H1 (cell line): ENCODE measurements around the gene RIPPLY3. TPM values are rescaled to one million over a fixed set of nuclear protein-coding genes. Genes with fewer than 3 reads are reported as not detected.

Experiments used
- ASH2L ChIP-seq: fragments of 200-600, 300-600 bp; sonication (generic); IDR thresholded peaks from one replicate; pipeline ENCODE4 v1.7.1; 2017; ENCODE audit warnings: low read length
- BACH1 ChIP-seq: IDR thresholded peaks from 2 replicates; pipeline ENCODE4 v1.6.1; 2012; ENCODE audit warnings: low read length, improper control_type of control experiment
- BCL11A ChIP-seq, 2 experiments: IDR thresholded peaks; one replicate each; pipeline ENCODE4 v1.6.1; 2011; ENCODE audit warnings: low read depth in 2 of 2, low read length in 2 of 2, mild to moderate bottlenecking in 2 of 2
- CBX5 ChIP-seq: fragments of 300-800, 300-1000 bp; sonication (generic); IDR thresholded peaks from 2 replicates; pipeline ENCODE4 v1.7.1; 2016; ENCODE audit warnings: antibody characterized with exemption, low read length, low read depth
- CBX8 ChIP-seq: fragments of 300-800, 300-1000 bp; sonication (generic); IDR thresholded peaks from 2 replicates; pipeline ENCODE4 v1.7.1; 2016; ENCODE audit warnings: low read depth, low read length, borderline replicate concordance
- CEBPB ChIP-seq: IDR thresholded peaks from 2 replicates; pipeline ENCODE4 v1.6.1; 2012; ENCODE audit warnings: low read depth, low read length
- CHD2 ChIP-seq: IDR thresholded peaks from 2 replicates; pipeline ENCODE4 v1.6.1; 2012; ENCODE audit warnings: low read length, improper control_type of control experiment
- CREB1 ChIP-seq: IDR thresholded peaks from 2 replicates; pipeline ENCODE4 v1.6.1; 2012; ENCODE audit warnings: inconsistent platforms
- EP300 ChIP-seq, 2 experiments: IDR thresholded peaks; 1 replicate in 1 of 2; 2 replicates in 1 of 2; pipeline ENCODE4 v1.6.1; 2011 to 2012; ENCODE audit warnings: low read depth in 2 of 2, low read length in 2 of 2, mild to moderate bottlenecking in 2 of 2, borderline replicate concordance in 1 of 2, inconsistent platforms in 1 of 2, moderate library complexity in 1 of 2
- GABPA ChIP-seq: IDR thresholded peaks from 2 replicates; pipeline ENCODE4 v1.6.1; 2011; ENCODE audit warnings: mild to moderate bottlenecking, low read length, moderate library complexity, borderline replicate concordance; ENCODE audit not compliant: insufficient read depth
- HDAC2 ChIP-seq, 2 experiments: fragments of 300-600 bp in 1 of 2; sonication (generic) in 1 of 2; IDR thresholded peaks; 2 replicates each; pipeline ENCODE4 v1.6.1; 2011 to 2012; ENCODE audit warnings: low read depth in 2 of 2, low read length in 2 of 2, mild to moderate bottlenecking in 2 of 2, moderate library complexity in 2 of 2, borderline replicate concordance in 1 of 2, inconsistent platforms in 1 of 2
- HDAC6 ChIP-seq: IDR thresholded peaks from one replicate; pipeline ENCODE4 v1.7.1; 2012; ENCODE audit warnings: low read depth, mild to moderate bottlenecking, inconsistent platforms, low read length, moderate library complexity
- JUND ChIP-seq: IDR thresholded peaks from 2 replicates; pipeline ENCODE4 v1.6.1; 2011; ENCODE audit warnings: mild to moderate bottlenecking, improper control_type of control experiment, low read length
- KDM5A ChIP-seq: fragments of 200-600 bp; IDR thresholded peaks from 2 replicates; pipeline ENCODE4 v1.7.1; 2012; ENCODE audit warnings: mild to moderate bottlenecking, low read length, inconsistent platforms, mixed read lengths
- NRF1 ChIP-seq: IDR thresholded peaks from 2 replicates; pipeline ENCODE4 v1.6.1; 2011; ENCODE audit warnings: mild to moderate bottlenecking, low read depth, low read length, improper control_type of control experiment
- POLR2A ChIP-seq, 2 experiments: IDR thresholded peaks; 1 replicate in 1 of 2; 2 replicates in 1 of 2; pipeline ENCODE4 v1.6.1; 2011; ENCODE audit warnings: low read depth in 2 of 2, low read length in 2 of 2, mild to moderate bottlenecking in 2 of 2; ENCODE audit errors: control extremely low read depth in 1 of 2
- POU5F1 ChIP-seq: IDR thresholded peaks from 2 replicates; pipeline ENCODE4 v1.6.1; 2011; ENCODE audit warnings: low read depth, mild to moderate bottlenecking, low read length, moderate library complexity
- RNF2 ChIP-seq: fragments of 200-900, 300-1000 bp; sonication (generic); IDR thresholded peaks from 2 replicates; pipeline ENCODE4 v1.7.1; 2016; ENCODE audit warnings: borderline replicate concordance, low read depth, mild to moderate bottlenecking, antibody characterized with exemption, low read length; ENCODE audit not compliant: poor library complexity, severe bottlenecking; ENCODE audit errors: missing control alignments
- RXRA ChIP-seq: IDR thresholded peaks from 2 replicates; pipeline ENCODE4 v1.6.1; 2011; ENCODE audit warnings: low read depth, mild to moderate bottlenecking, low read length, moderate library complexity; ENCODE audit not compliant: insufficient read depth
- SIRT6 ChIP-seq: IDR thresholded peaks from one replicate; pipeline ENCODE4 v1.7.1; 2012; ENCODE audit warnings: low read length, inconsistent platforms
- TAF1 ChIP-seq: IDR thresholded peaks from 2 replicates; pipeline ENCODE4 v1.6.1; 2011; ENCODE audit warnings: mild to moderate bottlenecking, low read depth, low read length
- TAF7 ChIP-seq: optimal IDR thresholded peaks from 2 replicates; pipeline ENCODE3; 2011; ENCODE audit warnings: low read depth, mild to moderate bottlenecking, inconsistent platforms, low read length, moderate library complexity, borderline replicate concordance
- TBP ChIP-seq: IDR thresholded peaks from 2 replicates; pipeline ENCODE4 v1.6.1; 2011; ENCODE audit warnings: low read depth, low read length, improper control_type of control experiment
- TCF12 ChIP-seq: IDR thresholded peaks from 2 replicates; pipeline ENCODE4 v1.6.1; 2011; ENCODE audit warnings: low read depth, mild to moderate bottlenecking, low read length
- ZNF274 ChIP-seq: IDR thresholded peaks from 2 replicates; pipeline ENCODE4 v1.7.0; 2012; ENCODE audit warnings: low read length, borderline replicate concordance; ENCODE audit errors: extremely low read depth
- polyA plus RNA-seq, 7 experiments: library from polyadenylated mRNA; depleted of rRNA in 3 of 7; stranded (reverse) in 5 of 7; unstranded in 2 of 7; fragments of >200 nt in 5 of 7; fragments of 200-250 nt in 2 of 7; gene quantifications; 1 replicate in 5 of 7; 2 replicates in 1 of 7; 4 replicates in 1 of 7; pipeline versions ENCODE4 v1.2.1 to v1.2.3, GENCODE V29; 2011 to 2013; ENCODE audit warnings: missing spikeins in 2 of 7, mixed read lengths in 2 of 7
- total RNA-seq: library from RNA; stranded (reverse); fragmentation: NEBNext Ultra II Directional; extraction: Animal tissue kit (Norgen Biotek cat#: 25700); gene quantifications from 2 replicates; pipeline ENCODE4 v1.2.1, GENCODE V29; 2021

Gene RIPPLY3
- total and polyA plus RNA-seq, 2 of the 8 experiments (the other 6 are each of a cell fraction or from before 2014, with no cell fraction given), result 2.0 to 2.2 TPM

DNA sequence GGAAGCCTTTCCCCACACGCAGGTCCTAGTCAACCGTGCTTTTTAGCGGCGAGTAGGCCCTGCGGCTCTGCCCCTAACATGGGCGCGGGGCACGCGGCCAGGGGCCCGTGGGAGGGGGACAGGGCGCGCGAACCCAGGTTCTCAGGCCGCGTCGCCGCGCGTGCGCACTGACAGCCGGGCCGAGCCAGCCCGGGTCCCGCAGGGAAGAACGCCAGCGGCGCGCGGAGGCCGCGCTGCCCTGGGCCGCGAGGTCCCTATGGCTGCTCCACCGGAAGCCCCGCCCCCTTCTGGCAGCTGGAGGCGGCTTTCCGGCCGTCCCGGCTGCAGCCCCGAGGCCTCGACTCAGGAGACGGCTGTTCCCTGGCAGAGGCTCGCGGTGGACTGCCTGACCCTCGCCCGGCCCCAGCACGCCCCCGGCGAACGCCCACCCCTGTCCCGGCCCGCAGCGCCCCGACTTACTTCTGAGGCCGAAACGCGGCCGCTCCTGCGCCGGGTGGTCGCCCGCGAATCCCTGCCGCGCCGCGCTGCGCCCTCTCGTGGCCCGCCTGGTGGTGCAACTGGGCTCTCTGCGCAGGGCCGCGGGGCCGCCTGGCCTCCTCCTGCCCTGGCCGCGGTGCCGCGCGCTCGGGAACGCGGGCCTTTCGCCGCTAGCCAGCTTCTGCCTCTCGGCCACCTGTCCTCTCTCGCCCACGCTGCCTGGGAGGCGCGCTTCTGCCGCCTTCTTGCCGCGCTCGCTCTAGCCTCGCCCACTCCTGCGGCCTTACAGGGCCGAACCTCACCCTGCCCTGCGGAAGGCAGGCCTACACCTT is 16.6 kb upstream of the RIPPLY3 start (continued):
- TF ChIP-seq BCL11A (IDR thresholded peaks at IDR 0.05; ENCODE audit: low read depth in 2 of 2, low read length in 2 of 2), result no peak
- TF ChIP-seq ASH2L, result peak; percentile 79
- no peak for TF ChIP-seq TCF12
- TF ChIP-seq TBP, result peak; percentile 64; the same call in 1 of the 2 replicates
- no peak for TF ChIP-seq HDAC6
- TF ChIP-seq CBX8, result no peak
- TF ChIP-seq KDM5A, result no peak
- peak; percentile 4; the same call in 1 of the 2 replicates for TF ChIP-seq CEBPB
- TF ChIP-seq GABPA, result peak; percentile 24; the same call in 1 of the 2 replicates
- peak; percentile 49 to 64; a peak in 2 of 3 replicates for TF ChIP-seq POLR2A (IDR thresholded peaks at IDR 0.05; ENCODE audit: control extremely low read depth in 1 of 2, low read depth in 2 of 2, low read length in 2 of 2)
- no peak for TF ChIP-seq RXRA
- TF ChIP-seq JUND, result no peak
- TF ChIP-seq BACH1, result peak; percentile 31
- TF ChIP-seq RNF2, result peak; percentile 57
- TF ChIP-seq SIRT6, result no peak
- TF ChIP-seq CREB1, result 0 out of 2 replicates have a peak, but pooled peaks have one; percentile 3
- no peak for TF ChIP-seq POU5F1
- TF ChIP-seq TAF7, result no peak
- TF ChIP-seq ZNF274, result no peak
- peak in 1 of 2 experiments; percentile 49; a peak in 1 of 4 replicates for TF ChIP-seq HDAC2 (IDR thresholded peaks at IDR 0.05; ENCODE audit: borderline replicate concordance in 1 of 2, low read depth in 2 of 2, low read length in 2 of 2)
- TF ChIP-seq TAF1, result no peak; the same call in 1 of the 2 replicates
- no peak for TF ChIP-seq EP300 (IDR thresholded peaks at IDR 0.05; ENCODE audit: borderline replicate concordance in 1 of 2, low read depth in 2 of 2, low read length in 2 of 2)
- no peak for TF ChIP-seq CBX5
- no peak for TF ChIP-seq CHD2
- TF ChIP-seq NRF1, result peak; percentile 61
